Measurements from ENCODE around the gene KCNK6.

KCNK6 gene

GRCh38 chr19:38351865-38352395, 32.3 kb downstream of the KCNK6 start:
- H3K18ac ChIP-seq (ENCODE audit: low read depth in 1 of 2, low read length in 2 of 2) = no peak overlapping the region
- no peaks in the 10 kb centered on the region for H3K9me3 ChIP-seq (ENCODE audit: control insufficient read depth, low read length)
- no peak overlapping the region for H2BK12ac ChIP-seq (ENCODE audit: low read length in 2 of 2)
- H2BK15ac ChIP-seq (ENCODE audit: low read depth, poor library complexity, severe bottlenecking) = no peak overlapping the region
- H3K4me2 ChIP-seq (ENCODE audit: low read length, poor library complexity, severe bottlenecking) = no peak overlapping the region
- H3K79me1 ChIP-seq (replicated peaks; ENCODE audit: low read length, poor library complexity, severe bottlenecking) = no peaks in the 10 kb centered on the region
- H3K36me3 ChIP-seq (ENCODE audit: control insufficient read depth in 1 of 2, insufficient read depth in 2 of 2, low read depth in 1 of 2, low read length in 2 of 2) = no peaks in the 10 kb centered on the region
- peak overlapping the region in 1 of 2 experiments; percentile 77 for H3K23ac ChIP-seq (ENCODE audit: low read length in 2 of 2)
- H3K4me3 ChIP-seq (ENCODE audit: insufficient read depth in 1 of 2, low read depth in 1 of 2, low read length in 2 of 2) = no peak overlapping the region
- no peak for DNase-seq
- H3K9ac ChIP-seq (ENCODE audit: low read length) = no peak overlapping the region
- WGBS = 62% methylated on average over 7 of the region's 9 CpGs
- no peak overlapping the region for H2BK120ac ChIP-seq (ENCODE audit: low read depth, low read length)
- H4K91ac ChIP-seq (ENCODE audit: low read length) = no peak overlapping the region
- H4K8ac ChIP-seq (ENCODE audit: low read length) = no peak overlapping the region
- H2AFZ ChIP-seq (ENCODE audit: low read depth, low read length) = no peak overlapping the region
- H3K4ac ChIP-seq (ENCODE audit: low read depth in 1 of 2, low read length in 2 of 2) = no peak overlapping the region
- no peak overlapping the region for H3K27ac ChIP-seq (ENCODE audit: low read length, poor library complexity, severe bottlenecking)
- no peak overlapping the region for H2AK5ac ChIP-seq (ENCODE audit: low read length, severe bottlenecking)
- H3K14ac ChIP-seq (ENCODE audit: low read length in 2 of 2) = peak overlapping the region in 1 of 2 experiments; percentile 18
- H3K4me1 ChIP-seq (ENCODE audit: control insufficient read depth, insufficient read depth, low read depth, low read length) = peaks cover 2% of the 10 kb centered on the region
- peaks cover 23 to 55% of the 10 kb centered on the region in 2 experiments for H3K27me3 ChIP-seq (ENCODE audit: control insufficient read depth in 1 of 2, insufficient read depth in 1 of 2, low read length in 2 of 2)
- H2BK5ac ChIP-seq (ENCODE audit: low read depth, low read length, poor library complexity, severe bottlenecking) = no peak overlapping the region

DNA sequence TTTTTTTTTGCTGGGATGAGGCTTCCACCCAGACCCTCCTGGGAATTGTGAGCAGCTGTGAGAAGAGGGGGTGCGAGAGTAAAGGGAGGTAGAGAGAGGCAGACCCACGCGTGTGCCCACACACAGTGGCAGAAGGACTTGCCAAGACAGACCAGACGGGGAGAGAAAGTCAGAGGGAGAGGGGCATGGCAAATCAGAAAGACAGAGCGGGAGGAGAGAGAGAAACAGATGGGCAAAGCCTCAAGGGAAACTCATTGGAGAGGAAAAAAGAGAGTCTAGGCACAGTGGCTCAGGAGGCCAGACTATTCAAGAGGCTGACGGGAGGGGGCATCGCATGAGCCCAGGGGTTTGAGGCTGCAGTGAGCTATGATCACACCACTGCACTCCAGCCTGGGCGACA, 33.0 kb downstream of the KCNK6 start:
- no peak overlapping the region for H3K14ac ChIP-seq (ENCODE audit: low read length in 2 of 2)
- no peak overlapping the region for H2BK120ac ChIP-seq (ENCODE audit: low read depth, low read length)
- no peak overlapping the region for H3K9ac ChIP-seq (ENCODE audit: low read length)
- H2BK15ac ChIP-seq (ENCODE audit: low read depth, poor library complexity, severe bottlenecking) = no peak overlapping the region
- H3K27ac ChIP-seq (ENCODE audit: low read length, poor library complexity, severe bottlenecking) = no peak overlapping the region
- no peak overlapping the region for H3K4me2 ChIP-seq (ENCODE audit: low read length, poor library complexity, severe bottlenecking)
- H3K4me1 ChIP-seq (ENCODE audit: control insufficient read depth, insufficient read depth, low read depth, low read length) = peaks cover 2% of the 10 kb centered on the region
- no peak overlapping the region for H3K4ac ChIP-seq (ENCODE audit: low read depth in 1 of 2, low read length in 2 of 2)
- H3K23ac ChIP-seq (ENCODE audit: low read length in 2 of 2) = no peak overlapping the region
- H2BK5ac ChIP-seq (ENCODE audit: low read depth, low read length, poor library complexity, severe bottlenecking) = no peak overlapping the region
- no peaks in the 10 kb centered on the region for H3K36me3 ChIP-seq (ENCODE audit: control insufficient read depth in 1 of 2, insufficient read depth in 2 of 2, low read depth in 1 of 2, low read length in 2 of 2)
- H3K9me3 ChIP-seq (ENCODE audit: control insufficient read depth, low read length) = no peaks in the 10 kb centered on the region
- no peak overlapping the region for H3K18ac ChIP-seq (ENCODE audit: low read depth in 1 of 2, low read length in 2 of 2)
- no peaks in the 10 kb centered on the region for H3K79me1 ChIP-seq (replicated peaks; ENCODE audit: low read length, poor library complexity, severe bottlenecking)
- no peak overlapping the region for H2AFZ ChIP-seq (ENCODE audit: low read depth, low read length)
- H3K27me3 ChIP-seq (ENCODE audit: control insufficient read depth in 1 of 2, insufficient read depth in 1 of 2, low read length in 2 of 2) = peaks cover 25 to 57% of the 10 kb centered on the region in 2 experiments
- no peak overlapping the region for H2BK12ac ChIP-seq (ENCODE audit: low read length in 2 of 2)
- no peak overlapping the region for H4K8ac ChIP-seq (ENCODE audit: low read length)
- no peak overlapping the region for H2AK5ac ChIP-seq (ENCODE audit: low read length, severe bottlenecking)
- DNase-seq = no peak
- no peak overlapping the region for H4K91ac ChIP-seq (ENCODE audit: low read length)
- WGBS = 87% methylated on average over 8 of the region's 8 CpGs
- H3K4me3 ChIP-seq (ENCODE audit: insufficient read depth in 1 of 2, low read depth in 1 of 2, low read length in 2 of 2) = no peak overlapping the region

- no peak overlapping the region for H3K23ac ChIP-seq (ENCODE audit: low read length in 2 of 2)
- H3K18ac ChIP-seq (ENCODE audit: low read depth in 1 of 2, low read length in 2 of 2) = no peak overlapping the region
- H3K79me1 ChIP-seq (replicated peaks; ENCODE audit: low read length, poor library complexity, severe bottlenecking) = no peaks in the 10 kb centered on the region
- no peak overlapping the region for H4K8ac ChIP-seq (ENCODE audit: low read length)
- no peak overlapping the region for H3K4me3 ChIP-seq (ENCODE audit: insufficient read depth in 1 of 2, low read depth in 1 of 2, low read length in 2 of 2)
- no peak overlapping the region for H3K14ac ChIP-seq (ENCODE audit: low read length in 2 of 2)
- H3K4me1 ChIP-seq (ENCODE audit: control insufficient read depth, insufficient read depth, low read depth, low read length) = peaks cover 2% of the 10 kb centered on the region
- no peak overlapping the region for H3K27ac ChIP-seq (ENCODE audit: low read length, poor library complexity, severe bottlenecking)
- DNase-seq = no peak
- H2AFZ ChIP-seq (ENCODE audit: low read depth, low read length) = no peak overlapping the region
- H3K9me3 ChIP-seq (ENCODE audit: control insufficient read depth, low read length) = no peaks in the 10 kb centered on the region
- no peak overlapping the region for H2AK5ac ChIP-seq (ENCODE audit: low read length, severe bottlenecking)
- no peak overlapping the region for H2BK5ac ChIP-seq (ENCODE audit: low read depth, low read length, poor library complexity, severe bottlenecking)
- no peak overlapping the region for H2BK12ac ChIP-seq (ENCODE audit: low read length in 2 of 2)
- no peak overlapping the region for H2BK120ac ChIP-seq (ENCODE audit: low read depth, low read length)
- H2BK15ac ChIP-seq (ENCODE audit: low read depth, poor library complexity, severe bottlenecking) = no peak overlapping the region
- no peak overlapping the region for H4K91ac ChIP-seq (ENCODE audit: low read length)
- peaks cover 53 to 74% of the 10 kb centered on the region in 2 experiments for H3K27me3 ChIP-seq (ENCODE audit: control insufficient read depth in 1 of 2, insufficient read depth in 1 of 2, low read length in 2 of 2)
- 89% methylated on average over 15 of the region's 16 CpGs for WGBS
- H3K36me3 ChIP-seq (ENCODE audit: control insufficient read depth in 1 of 2, insufficient read depth in 2 of 2, low read depth in 1 of 2, low read length in 2 of 2) = no peaks in the 10 kb centered on the region
- no peak overlapping the region for H3K4me2 ChIP-seq (ENCODE audit: low read length, poor library complexity, severe bottlenecking)
- H3K4ac ChIP-seq (ENCODE audit: low read depth in 1 of 2, low read length in 2 of 2) = no peak overlapping the region
- no peak overlapping the region for H3K9ac ChIP-seq (ENCODE audit: low read length)
Observed at GRCh38 chr19:38355728-38356725, 36.4 kb downstream of the KCNK6 start.

DNA sequence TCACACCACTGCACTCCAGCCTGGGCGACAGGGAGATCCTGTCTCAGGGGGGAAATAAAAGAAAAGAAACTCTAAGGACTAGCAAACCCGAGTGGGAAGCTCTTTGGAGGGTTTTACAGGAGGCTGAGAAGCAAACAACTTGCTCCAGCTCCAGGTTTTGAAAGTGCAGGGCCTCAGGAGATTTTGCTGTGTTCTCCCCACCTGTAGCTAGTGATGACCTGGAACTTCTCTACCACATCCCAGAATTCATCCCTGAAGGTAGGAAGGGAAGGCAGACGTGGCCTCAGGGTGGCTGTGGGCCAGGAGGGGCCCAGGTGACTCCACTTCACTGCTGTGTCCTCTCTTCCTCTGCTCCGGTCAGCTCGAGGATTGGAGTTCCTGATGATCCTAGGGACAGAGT, 38.4 kb downstream of the KCNK6 start:
- Histone ChIP-seq H3K4ac (ENCODE audit: low read depth in 1 of 2, low read length in 2 of 2) (no peak overlapping the region), H3K9me3 (ENCODE audit: control insufficient read depth, low read length) (no peaks in the 10 kb centered on the region), H2AK5ac (ENCODE audit: low read length, severe bottlenecking) (no peak overlapping the region), H2BK5ac (ENCODE audit: low read depth, low read length, poor library complexity, severe bottlenecking) (no peak overlapping the region), H3K27ac (ENCODE audit: low read length, poor library complexity, severe bottlenecking) (no peak overlapping the region), H3K18ac (ENCODE audit: low read depth in 1 of 2, low read length in 2 of 2) (no peak overlapping the region), H3K9ac (ENCODE audit: low read length) (no peak overlapping the region), H3K4me2 (ENCODE audit: low read length, poor library complexity, severe bottlenecking) (no peak overlapping the region), H3K14ac (ENCODE audit: low read length in 2 of 2) (no peak overlapping the region), H4K8ac (ENCODE audit: low read length) (no peak overlapping the region), H4K91ac (ENCODE audit: low read length) (no peak overlapping the region), H3K36me3 (ENCODE audit: control insufficient read depth in 1 of 2, insufficient read depth in 2 of 2, low read depth in 1 of 2, low read length in 2 of 2) (no peaks in the 10 kb centered on the region), H2BK15ac (ENCODE audit: low read depth, poor library complexity, severe bottlenecking) (no peak overlapping the region), H3K4me3 (ENCODE audit: insufficient read depth in 1 of 2, low read depth in 1 of 2, low read length in 2 of 2) (no peak overlapping the region), H3K4me1 (ENCODE audit: control insufficient read depth, insufficient read depth, low read depth, low read length) (peaks cover 13% of the 10 kb centered on the region), H2AFZ (ENCODE audit: low read depth, low read length) (no peak overlapping the region), H2BK120ac (ENCODE audit: low read depth, low read length) (no peak overlapping the region), H3K23ac (ENCODE audit: low read length in 2 of 2) (no peak overlapping the region), H3K27me3 (ENCODE audit: control insufficient read depth in 1 of 2, insufficient read depth in 1 of 2, low read length in 2 of 2) (peaks cover 51 to 68% of the 10 kb centered on the region in 2 experiments), H2BK12ac (ENCODE audit: low read length in 2 of 2) (no peak overlapping the region), H3K79me1 (replicated peaks; ENCODE audit: low read length, poor library complexity, severe bottlenecking) (no peaks in the 10 kb centered on the region)
- WGBS = 57% methylated on average over 4 of the region's 5 CpGs
- DNase-seq = no peak

All from mesenchymal stem cell (in vitro differentiated cells and primary cell).